HG03280 (cell line): Measurements from ENCODE around the gene PPP1R9B.
A peak's percentile ranks its signal among the peaks of the same experiment; 100 is the strongest.

Experiments
- ATAC-seq: cut with Tn5 transposase; IDR thresholded peaks from one replicate; pipeline ENCODE4 v1.9.1; 2021; ENCODE audit warnings: mild to moderate bottlenecking, moderate library complexity; ENCODE audit not compliant: unreplicated experiment

Gene PPP1R9B

DNA sequence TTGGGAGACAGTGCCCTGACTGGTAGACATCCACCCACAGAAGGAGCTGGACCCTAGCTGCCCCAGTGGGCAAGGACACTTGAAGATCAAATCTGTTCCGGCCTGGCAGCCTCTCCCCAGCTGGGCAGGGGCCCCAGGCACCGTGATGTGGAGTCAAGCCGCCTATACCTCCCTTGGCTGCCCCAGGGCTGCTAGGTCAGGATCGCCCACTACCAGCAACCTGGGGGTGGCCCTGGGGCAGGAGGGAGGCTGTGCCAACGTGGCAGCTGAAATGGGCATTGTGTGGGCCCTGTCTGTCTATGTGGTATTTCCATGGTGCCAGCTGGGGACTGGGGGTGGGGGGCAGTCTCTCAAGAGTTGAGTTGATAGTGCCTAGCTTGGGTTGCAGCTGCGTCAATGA is 54.4 kb downstream of the PPP1R9B start:
- ATAC-seq = no peak

DNA sequence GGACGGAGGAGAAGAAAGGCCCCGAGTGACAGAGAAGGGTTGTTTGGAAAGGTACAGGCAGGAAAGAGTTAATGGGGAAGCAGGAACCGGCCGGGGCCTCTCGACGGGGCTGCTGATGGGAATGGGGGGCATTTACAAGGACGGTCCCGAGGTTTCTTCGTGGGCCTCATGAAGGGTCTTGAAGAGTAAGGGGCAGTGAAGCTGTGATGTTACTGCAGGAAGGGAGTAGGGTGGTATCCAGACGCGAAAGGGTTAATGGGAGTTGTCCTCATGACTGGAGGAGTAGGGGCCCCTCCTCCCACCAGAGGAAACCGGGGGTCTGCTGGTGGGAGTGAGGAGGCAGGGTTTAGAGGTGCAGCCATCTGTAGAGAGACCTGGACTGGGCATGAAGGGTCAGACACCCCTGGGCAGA is 54.8 kb downstream of the PPP1R9B start:
- peak; percentile 1 for ATAC-seq

DNA sequence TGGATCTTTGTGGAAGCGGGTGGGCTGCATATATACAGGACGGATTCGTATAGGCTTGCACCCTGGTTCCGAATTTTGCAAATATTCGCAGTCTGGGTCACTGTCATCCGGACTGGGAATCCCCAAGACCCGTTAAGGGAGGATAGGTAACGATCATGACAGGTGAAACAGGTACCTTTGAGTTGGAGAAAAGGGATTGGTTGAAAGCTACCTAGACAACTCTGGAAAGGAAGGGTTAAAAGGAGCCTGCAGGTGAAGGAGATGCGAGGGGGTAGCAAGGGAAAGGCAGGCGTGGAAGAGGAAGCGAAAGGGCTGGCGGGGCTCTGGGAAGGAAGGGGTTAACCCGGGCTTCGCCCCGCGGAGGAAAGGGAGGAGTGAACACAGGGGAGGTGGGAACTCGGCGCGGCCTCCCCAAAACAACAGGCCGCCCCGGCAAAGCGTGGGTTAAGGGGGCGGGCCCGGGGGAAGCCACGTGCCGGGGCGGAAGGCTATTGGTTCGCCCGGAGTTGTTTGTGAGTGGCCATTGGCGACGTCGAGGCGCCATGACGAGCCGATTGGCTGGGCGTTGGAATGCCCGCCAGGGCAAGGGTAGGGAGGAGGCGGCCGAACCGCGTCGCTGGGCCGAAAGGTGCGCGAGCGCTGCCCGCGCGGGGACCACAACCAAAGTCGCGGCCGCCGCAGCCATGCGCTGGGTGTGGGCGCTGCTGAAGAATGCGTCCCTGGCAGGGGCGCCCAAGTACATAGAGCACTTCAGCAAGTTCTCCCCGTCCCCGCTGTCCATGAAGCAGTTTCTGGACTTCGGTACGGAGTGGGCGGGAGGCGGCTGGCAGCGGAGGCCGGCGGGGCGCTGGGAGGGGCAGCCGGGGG is 55.5 kb downstream of the PPP1R9B start, which contains the start of gene PDK2:
Gene PDK2 (plus strand): TSS at position 599 of the 867 bp plus-strand sequence. CDS start 85 bp downstream, at position 684.
- peak; percentile 93 for ATAC-seq

DNA sequence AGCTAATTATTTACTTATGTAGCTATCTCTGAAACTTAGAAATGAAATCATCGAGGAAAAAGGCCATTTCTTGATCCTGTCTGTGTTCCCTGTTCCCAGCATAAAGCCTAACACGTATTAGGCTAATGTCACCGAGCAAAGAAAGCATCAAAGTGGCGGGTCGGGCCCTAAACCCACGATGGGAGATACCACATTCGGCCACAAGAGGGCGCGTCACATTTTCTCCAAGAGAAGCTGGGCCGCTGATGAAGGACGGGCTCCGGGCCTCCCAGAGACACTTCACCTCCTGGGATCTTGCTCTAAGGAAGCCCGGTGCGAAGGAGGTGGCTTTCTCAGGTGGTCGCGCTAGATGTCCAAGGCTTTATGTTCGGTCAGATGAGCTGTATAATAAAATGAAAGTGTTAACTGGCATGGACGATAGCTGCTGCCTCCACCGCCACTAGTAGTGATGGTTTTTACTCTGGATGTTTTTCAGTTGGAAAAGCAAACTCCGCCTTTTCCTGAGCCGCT is 56.2 kb downstream of the PPP1R9B start:
- ATAC-seq = peak; percentile 42

DNA sequence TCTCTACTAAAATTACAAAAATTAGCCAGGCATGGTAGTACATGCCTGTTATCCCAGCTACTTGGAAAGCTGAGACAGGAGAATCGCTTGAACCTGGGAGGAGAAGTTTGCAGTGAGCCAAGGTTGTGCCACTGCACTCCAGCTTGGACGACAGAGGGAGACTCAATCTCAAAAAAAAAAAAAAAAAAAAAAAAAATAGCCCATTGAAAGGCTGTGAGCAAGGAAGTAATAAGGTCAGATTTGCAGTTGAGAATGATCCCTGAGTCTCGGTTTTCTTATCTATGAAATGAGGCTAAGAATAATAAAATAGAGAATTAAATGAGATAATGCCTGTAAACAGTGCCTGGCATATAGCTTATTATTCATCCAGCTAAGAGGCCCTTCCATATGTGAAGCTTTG is 56.7 kb downstream of the PPP1R9B start:
- no peak for ATAC-seq

DNA sequence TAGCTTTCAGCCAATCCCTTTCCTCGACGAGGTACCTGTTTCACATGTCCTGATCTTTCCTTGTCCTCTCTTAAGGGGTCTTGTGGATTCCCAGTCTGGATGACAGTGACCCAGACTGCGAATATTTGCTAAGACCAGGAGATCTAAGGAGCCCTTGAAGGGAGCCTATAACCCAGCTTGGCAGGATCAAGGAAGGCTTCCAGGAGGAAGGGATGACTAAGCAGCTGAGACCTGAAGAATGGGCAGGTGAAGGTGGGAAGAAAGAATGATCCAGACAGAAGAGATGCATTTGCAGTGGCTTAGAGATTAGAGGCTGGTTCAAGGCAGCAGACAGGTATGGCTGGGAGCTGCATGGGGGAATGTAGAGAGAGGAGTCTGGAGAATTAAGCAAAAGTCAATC is 57.2 kb downstream of the PPP1R9B start:
- no peak for ATAC-seq

DNA sequence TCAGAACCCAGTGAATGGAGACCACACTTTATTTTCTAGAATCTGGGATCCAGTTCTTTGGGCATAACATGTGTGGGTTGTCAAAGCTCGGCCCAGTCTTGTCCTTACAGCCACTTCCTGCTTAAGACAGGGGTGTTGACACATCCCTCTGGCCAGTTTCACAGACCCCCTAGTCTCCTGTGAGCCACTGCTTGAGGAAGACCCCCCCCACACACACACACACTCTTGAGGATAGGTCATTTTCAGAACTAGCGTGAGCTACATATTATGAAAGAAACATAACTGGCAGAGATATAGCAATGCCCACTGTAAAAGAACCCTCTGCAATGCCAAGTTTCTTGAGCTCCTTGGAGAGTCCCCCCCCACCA is 58.6 kb downstream of the PPP1R9B start:
- no peak for ATAC-seq

DNA sequence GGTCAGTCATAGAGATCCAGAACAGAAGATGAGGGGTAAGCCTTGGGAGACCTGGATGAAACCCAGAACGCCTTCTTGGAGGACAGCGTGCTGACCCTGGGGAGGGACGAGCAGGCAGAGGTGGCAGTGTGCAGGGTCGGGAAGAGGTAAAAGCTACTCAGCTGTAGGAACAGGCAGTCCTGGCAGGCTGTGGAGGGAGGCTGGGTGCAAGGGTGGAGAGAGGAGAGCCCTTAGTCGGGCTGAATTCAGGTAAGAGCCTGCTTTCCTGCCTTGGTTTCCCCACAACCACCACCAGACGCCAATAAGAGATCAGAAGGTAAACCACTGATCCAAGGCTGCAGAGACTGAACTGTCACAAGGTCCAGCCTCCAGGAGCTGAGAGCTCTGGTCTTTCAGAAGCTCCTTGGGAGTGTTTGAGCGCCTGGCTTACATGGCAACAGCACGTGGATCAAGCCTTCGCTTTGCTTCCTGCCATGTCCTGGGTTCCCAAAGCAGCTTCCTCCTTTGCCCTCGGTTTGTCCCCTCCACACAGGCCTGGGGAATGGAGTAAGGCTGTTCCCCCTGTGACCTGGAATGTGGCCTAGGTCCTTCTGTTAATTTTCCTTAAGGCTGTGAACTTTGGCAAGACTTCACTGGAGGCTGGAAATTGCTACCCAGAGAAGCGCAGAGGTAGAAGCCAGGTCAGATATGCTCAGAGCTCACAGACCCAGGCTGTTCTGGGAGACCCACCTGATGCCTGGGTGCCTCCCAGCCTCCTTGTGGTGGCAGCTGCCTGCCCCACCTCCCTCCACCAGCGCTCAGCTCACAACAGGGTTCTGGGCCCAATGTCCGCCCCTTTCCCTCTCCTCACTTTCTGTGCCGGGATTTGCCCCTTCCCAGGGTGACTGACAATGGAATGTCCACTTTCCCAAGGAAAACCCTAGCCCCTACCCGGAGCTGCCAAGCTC is 59.2 kb downstream of the PPP1R9B start:
- ATAC-seq = no peak

DNA sequence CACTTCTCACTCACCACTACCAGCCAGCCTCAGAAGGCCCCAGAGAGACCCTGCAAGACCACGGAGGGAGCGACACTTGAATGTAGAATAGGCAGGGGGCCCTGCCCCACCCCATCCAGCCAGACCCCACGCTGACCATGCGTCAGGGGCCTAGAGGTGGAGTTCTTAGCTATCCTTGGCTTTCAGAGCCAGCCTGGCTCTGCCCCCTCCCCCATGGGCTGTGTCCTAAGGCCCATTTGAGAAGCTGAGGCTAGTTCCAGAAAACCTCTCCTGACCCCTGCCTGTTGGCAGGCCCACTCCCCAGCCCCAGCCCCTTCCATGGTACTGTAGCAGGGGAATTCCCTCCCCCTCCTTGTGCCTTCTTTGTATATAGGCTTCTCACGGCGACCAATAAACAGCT is 60.4 kb downstream of the PPP1R9B start:
- no peak for ATAC-seq

DNA sequence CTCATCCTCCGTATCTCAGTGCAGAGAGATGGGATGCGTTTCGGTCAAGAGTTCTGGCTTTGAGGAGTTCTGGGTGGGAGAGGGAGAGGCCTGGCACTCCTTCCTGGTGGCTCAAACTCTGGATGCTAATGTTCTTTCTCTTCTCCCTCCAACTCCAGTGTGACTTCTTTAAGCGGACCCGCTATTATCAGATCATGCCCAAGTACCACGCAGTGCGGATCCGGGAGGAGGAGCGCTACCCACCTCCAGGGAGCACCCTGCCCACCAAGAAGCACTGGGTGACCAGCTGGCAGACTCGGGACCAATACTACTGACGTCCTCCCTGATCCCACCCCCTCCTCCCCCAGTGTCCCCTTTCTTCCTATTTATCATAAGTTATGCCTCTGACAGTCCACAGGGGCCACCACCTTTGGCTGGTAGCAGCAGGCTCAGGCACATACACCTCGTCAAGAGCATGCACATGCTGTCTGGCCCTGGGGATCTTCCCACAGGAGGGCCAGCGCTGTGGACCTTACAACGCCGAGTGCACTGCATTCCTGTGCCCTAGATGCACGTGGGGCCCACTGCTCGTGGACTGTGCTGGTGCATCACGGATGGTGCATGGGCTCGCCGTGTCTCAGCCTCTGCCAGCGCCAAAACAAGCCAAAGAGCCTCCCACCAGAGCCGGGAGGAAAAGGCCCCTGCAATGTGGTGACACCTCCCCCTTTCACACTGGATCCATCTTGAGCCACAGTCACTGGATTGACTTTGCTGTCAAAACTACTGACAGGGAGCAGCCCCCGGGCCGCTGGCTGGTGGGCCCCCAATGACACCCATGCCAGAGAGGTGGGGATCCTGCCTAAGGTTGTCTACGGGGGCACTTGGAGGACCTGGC is 61.3 kb downstream of the PPP1R9B start:
- ATAC-seq = no peak

DNA sequence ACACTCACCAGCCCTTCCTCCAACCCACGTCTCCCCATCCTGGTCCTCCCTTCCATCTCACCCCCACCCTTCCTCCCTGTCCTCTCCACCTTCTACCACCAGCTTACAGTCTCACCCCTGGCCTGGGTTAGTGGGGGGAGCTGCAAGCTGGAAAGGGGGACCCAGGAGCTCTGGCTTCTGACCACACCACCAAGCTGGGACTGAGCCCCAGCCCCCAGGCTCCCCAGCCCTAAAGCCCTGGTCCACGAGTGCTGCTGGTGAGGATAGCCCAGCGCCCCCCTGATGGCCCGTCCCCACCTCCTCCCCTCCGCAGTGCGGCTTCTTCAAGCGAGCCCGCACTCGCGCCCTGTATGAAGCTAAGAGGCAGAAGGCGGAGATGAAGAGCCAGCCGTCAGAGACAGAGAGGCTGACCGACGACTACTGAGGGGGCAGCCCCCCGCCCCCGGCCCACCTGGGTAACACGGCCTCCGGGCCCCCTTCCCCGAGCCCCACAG is 62.5 kb downstream of the PPP1R9B start:
- no peak for ATAC-seq

DNA sequence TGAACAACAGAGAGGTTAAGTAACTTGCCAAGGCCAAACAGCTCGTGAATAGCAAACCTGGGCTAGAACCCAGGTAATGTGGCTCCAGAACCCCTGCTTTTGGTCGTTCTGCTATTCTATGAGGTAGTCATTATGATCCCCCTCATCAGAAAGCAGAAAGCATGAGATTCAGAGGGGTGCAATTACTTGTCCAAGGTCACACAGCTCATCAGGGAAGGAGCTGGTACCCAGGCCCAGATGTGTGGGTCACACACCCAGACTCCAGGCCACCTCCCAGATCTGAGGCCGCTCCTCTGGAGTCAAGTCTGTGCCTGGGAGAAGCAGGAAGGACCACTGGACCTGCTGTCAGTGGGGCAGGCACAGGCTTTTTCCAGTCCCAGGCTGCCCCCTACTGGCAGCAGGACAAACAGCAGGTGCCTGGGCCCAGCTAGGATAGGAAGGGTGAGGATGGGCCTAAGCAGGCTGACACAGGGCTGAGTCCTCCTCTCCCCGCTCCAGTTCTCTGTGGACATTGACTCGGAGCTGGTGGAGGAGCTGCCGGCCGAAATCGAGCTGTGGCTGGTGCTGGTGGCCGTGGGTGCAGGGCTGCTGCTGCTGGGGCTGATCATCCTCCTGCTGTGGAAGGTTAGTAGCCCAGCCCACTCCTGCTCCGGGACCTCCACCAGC is 63.1 kb downstream of the PPP1R9B start:
- ATAC-seq = peak; percentile 88
